GM06990 (cell line): ENCODE measurements around the gene ZKSCAN1.

Experiments
- DNase-seq: peaks from one replicate; pipeline ENCODE4 v3.0.0-alpha.2; 2011; ENCODE audit not compliant: insufficient read length; ENCODE audit errors: extremely low read depth
- H3K27me3 ChIP-seq: replicated peaks from 2 replicates; pipeline ENCODE4 v1.6.0; 2011; ENCODE audit warnings: low read length; ENCODE audit not compliant: control insufficient read depth, insufficient read depth
- H3K36me3 ChIP-seq: 2 replicates; pipeline ENCODE4 v1.5.1; 2011; ENCODE audit warnings: low read length; ENCODE audit not compliant: control insufficient read depth, insufficient read depth
- H3K4me3 ChIP-seq: replicated peaks from 2 replicates; pipeline ENCODE4 v1.5.1; 2011; ENCODE audit warnings: low read depth, mild to moderate bottlenecking, control low read depth, low read length
- TF ChIP-seq, protein P1 (sequence below): IDR thresholded peaks from 2 replicates; pipeline ENCODE4 v1.5.1; 2011; ENCODE audit warnings: low read length, control low read depth, mild to moderate bottlenecking, inconsistent platforms; ENCODE audit not compliant: insufficient read depth, poor library complexity, severe bottlenecking

Gene ZKSCAN1

GRCh38 chr7:100081535-100082102 lies 66.2 kb downstream of the ZKSCAN1 start, which contains the start of gene ZNF3:
TSS of gene ZNF3 (minus strand) at chr7:100081723. CDS start at chr7:100077357, 4,366 bp downstream.
- DNase-seq = peak; percentile 99
- Histone ChIP-seq H3K36me3 (peaks cover 8% of the 10 kb centered on the region), H3K4me3 (peak within 1 kb of the TSS; percentile 93), H3K27me3 (no peaks in the 10 kb centered on the region)
- TF ChIP-seq, protein P1, sequence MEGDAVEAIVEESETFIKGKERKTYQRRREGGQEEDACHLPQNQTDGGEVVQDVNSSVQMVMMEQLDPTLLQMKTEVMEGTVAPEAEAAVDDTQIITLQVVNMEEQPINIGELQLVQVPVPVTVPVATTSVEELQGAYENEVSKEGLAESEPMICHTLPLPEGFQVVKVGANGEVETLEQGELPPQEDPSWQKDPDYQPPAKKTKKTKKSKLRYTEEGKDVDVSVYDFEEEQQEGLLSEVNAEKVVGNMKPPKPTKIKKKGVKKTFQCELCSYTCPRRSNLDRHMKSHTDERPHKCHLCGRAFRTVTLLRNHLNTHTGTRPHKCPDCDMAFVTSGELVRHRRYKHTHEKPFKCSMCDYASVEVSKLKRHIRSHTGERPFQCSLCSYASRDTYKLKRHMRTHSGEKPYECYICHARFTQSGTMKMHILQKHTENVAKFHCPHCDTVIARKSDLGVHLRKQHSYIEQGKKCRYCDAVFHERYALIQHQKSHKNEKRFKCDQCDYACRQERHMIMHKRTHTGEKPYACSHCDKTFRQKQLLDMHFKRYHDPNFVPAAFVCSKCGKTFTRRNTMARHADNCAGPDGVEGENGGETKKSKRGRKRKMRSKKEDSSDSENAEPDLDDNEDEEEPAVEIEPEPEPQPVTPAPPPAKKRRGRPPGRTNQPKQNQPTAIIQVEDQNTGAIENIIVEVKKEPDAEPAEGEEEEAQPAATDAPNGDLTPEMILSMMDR = peak; percentile 87

DNA sequence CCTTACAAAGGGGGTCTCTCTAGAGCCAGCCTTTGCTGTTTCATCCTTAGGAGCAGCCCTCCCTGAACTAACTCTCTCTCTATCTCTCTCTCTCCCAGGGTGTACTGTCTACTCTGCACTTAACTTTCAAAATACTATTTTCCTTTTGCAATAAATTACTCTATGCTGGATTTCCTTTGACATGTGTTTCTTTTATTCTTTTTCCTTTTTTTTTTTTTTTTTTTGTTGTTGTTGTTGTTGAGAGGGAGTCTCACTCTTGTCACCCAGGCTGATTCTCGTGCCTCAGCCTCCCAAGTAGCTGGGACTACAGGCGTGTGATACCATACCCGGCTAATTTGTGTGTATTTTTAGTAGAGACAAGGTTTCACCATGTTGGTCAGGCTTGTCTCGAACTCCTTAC lies 67.6 kb downstream of the ZKSCAN1 start:
- no peak for DNase-seq
- Histone ChIP-seq H3K4me3 (no peak overlapping the region), H3K36me3 (peaks cover 4% of the 10 kb centered on the region), H3K27me3 (no peaks in the 10 kb centered on the region)
- TF ChIP-seq, protein P1 = no peak

- H3K4me3 ChIP-seq = no peak overlapping the region
- TF ChIP-seq, protein P1 = no peak
- H3K36me3 ChIP-seq = peaks cover 2% of the 10 kb centered on the region; the same call in 1 of the 2 replicates
- no peak for DNase-seq
- no peaks in the 10 kb centered on the region for H3K27me3 ChIP-seq
Observed at GRCh38 chr7:100085515-100085914, 70.1 kb downstream of the ZKSCAN1 start.

DNA sequence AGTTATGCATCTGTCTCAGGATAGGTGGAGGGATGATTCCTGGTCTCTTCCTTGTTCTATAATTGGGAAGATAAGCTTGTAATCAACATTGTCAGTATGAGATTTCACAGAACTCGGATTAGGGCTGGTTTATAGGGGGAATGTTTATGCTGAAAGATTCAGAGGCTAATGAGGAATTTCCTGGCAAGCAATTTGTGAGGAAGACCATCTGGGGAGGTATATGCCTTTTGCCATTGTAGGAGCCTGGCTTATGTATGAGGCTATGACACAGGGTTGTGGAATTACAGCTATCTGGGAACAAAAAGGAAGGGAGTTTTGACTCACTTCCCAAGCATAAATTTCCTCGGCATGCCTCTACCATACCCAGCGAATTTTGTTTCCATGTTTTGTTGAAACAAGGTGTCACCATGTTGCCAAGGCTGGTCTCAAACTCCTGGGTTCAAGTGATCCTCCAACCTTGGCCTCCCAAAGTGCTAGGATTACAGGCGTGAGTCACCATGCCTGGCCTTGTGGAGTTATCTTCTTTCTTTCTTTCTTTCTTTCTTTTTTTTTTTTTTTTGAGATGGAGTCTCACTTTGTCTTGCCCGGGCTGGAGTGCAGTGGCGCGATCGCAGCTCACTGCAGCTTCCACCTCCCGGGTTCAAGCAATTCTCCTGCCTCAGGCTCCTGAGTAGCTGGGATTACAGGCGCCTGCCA lies 71.8 kb downstream of the ZKSCAN1 start:
- no peak for DNase-seq
- H3K27me3 ChIP-seq = no peaks in the 10 kb centered on the region

GRCh38 chr7:100088095-100088620 lies 72.8 kb downstream of the ZKSCAN1 start:
- H3K4me3 ChIP-seq = peak overlapping the region; percentile 87
- no peak for DNase-seq
- H3K27me3 ChIP-seq = no peaks in the 10 kb centered on the region
- H3K36me3 ChIP-seq = peaks cover 24% of the 10 kb centered on the region
- TF ChIP-seq, protein P1 = no peak

More for the DNA sequence above, 71.8 kb downstream of the ZKSCAN1 start:
- Histone ChIP-seq H3K4me3 (no peak overlapping the region), H3K36me3 (peaks cover 17% of the 10 kb centered on the region)
- TF ChIP-seq, protein P1 = no peak
